Stimulated activated naive CD4-positive, alpha-beta T cell treated with Interleukin-2 at 50 U/mL for 16 hours (primary cell): ENCODE data around the gene GRID2IP.
A peak's percentile ranks its signal among the peaks of the same experiment; 100 is the strongest.

Experiments
- DNase-seq: peaks from one replicate; lab custom pipeline; 2025; lab: John Stamatoyannopoulos, UW

The GRID2IP gene

DNA sequence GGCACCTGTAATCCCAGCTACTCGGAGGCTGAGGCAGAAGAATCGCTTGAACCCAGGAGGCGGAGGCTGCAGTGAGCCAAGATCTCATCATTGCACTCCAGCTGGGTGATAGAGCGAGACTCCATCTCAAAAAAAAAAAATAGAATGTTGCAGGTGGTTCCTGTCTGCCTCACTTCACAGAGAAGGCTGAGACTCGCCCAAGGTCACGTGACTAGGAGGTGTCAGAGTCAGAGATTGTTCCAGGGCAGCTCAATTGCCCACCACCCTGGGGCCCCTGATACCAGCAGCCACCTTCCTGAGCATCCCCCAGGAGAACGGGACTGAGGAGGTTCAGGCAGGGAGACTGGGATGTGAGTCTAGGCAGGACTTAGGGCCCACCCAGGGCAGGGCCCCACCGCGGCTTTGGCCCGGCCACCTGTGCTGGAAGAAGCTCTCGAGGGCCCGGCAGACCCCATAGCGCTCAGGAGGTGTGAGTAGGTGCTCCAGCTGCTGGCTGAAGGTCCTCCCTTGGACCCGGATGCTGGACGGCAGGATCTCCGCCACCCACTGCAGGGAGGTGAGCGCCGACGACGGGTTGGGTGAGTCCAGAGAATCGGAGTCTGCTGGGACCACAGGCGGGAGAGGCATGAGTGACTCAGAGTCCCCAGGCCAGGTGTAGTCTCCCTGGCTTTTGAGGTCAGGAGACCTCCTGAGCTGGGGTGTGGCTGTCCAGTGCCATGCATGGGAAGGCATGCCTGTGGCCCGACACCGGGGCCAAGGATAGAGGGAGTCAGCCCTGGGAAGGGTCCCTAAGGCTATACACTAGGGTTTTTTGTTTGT lies 30.9 kb downstream of the GRID2IP start:
- DNase-seq = no peak

DNA sequence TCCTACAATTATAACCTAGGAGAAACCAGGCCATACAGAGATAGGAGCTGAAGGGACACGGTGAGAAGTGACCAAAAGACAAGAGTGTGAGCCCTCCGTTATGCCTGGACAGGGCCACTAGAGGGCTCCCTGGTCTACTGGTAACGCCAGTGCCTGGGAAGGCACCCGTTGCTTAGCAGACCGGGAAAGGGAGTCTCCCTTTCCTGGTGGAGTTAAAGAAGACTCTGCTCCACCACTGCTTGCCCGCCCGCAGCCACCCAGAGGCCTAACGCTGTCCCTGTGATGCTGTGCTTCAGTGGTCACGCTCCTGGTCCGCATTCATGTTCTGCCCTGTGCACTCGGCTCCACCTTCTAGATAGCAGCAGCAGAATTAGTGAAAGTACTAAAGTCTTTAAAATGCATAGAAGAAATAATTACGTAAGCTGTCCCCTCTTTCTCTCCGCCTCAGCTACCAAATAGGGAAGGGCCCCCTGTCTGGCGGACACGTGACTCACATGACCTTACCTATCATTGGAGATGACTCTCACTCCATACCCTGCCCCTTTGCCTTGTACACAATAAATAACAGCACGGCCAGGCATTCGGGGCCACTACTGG lies 34.8 kb downstream of the GRID2IP start:
- peak; percentile 45 for DNase-seq

DNA sequence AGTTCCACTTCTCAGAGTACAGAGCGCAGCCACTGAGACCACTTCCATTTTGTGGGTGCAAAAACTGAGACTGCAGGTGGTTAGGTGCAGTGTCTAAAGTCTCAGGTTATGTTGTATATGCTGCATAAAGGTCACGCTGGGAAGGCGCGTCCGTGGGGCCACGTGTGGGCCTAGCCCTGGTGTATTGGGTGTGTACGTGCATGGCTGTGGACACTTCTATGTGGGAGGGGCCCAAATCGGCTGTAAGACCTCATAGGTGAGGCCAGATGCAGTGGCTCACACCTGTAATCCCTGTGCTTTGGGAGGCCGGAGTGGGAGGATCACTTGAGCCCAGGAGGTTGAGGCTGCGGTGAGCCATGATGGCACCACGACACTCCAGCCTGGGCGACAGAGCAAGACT lies 37.7 kb downstream of the GRID2IP start:
- no peak for DNase-seq

DNA sequence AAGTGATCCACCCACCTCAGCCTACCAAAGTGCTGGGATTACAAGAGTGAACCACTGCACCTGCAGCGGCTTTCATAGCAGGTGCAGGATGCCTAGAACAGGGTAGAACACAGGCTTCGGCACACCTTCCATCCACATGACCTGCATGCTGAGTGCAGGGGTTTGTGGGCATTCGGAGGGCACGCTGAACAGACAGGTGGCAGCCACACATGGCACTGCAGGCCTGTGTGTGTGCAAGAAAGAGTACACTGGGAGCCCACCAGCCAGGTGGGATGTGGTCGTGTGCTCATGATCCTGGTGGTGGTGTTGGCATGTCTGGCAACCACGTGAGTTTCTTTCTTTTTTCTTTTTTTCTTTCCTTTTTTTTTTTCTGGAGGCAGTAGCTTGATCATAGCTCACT lies 38.4 kb downstream of the GRID2IP start:
- DNase-seq = no peak

- no peak for DNase-seq
Observed at GRCh38 chr7:6510476-6511133, 40.7 kb downstream of the GRID2IP start.

DNA sequence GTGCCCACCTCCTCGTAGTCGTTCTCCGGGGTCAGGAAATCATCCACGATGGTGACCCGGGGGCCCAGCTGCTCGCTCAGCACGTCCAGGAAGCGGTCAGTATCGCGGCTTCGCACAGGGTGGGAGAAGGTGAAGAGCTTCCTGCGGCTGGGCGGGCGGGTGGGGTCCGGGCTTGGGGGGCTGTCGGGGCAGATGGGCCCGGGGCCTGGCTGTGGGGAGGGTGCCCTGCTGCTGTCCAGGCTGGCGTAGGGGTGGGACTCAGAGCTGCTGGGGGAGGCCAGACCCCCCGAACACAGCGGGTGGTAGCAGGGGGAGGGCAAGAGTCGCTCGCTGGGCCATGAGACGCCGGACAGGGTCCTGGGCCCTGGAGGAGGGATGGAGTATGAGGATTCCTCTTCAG lies 42.3 kb downstream of the GRID2IP start:
- DNase-seq = no peak

DNA sequence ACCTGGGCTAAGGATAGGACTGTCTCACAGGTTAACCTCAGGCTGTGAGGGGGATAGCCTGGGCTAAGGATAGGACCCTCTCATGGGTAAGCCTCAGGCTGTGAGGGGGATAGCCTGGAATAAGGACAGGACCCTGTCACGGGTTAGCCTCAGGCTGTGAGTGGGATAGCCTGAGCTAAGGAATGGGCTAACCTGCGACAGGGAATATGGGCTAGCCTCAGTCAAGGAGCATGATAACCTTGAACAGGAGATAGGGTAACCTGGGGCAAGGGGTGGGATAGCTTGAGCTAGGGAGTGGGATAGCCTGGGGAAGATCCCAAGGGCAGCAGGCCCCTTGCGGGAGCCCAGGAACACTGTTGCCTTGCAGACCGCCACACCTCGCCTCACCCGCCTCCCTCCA lies 42.7 kb downstream of the GRID2IP start:
- DNase-seq = no peak

- no peak for DNase-seq
Observed at GRCh38 chr7:6507906-6508305, 43.4 kb downstream of the GRID2IP start.

- no peak for DNase-seq
Observed at GRCh38 chr7:6505685-6506559, 45.3 kb downstream of the GRID2IP start.

GRCh38 chr7:6504996-6505395 lies 46.3 kb downstream of the GRID2IP start:
- DNase-seq = no peak

GRCh38 chr7:6502886-6503285 lies 48.4 kb downstream of the GRID2IP start:
- DNase-seq = no peak

- no peak for DNase-seq
Observed at GRCh38 chr7:6501586-6502564, 49.4 kb downstream of the GRID2IP start.

DNA sequence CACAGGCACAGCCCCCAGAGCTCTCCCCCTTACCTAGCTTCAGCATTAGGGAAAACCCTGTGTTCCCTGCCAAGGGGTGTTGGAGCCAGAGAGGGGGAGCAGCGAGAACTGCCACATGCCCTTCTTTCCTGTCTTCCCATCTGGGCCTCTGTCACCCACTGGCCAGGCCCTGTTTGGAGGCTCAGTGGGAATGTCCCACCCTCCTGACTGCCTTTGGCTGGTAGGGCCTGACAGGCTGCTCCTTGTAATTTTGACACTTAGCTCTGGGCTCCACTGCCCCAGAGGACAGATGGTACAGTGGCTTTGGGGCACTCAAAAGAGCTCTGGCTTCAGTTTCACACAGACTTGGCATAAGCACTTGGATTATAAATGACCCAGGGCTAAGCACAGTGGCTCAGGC lies 50.6 kb downstream of the GRID2IP start:
- no peak for DNase-seq

DNA sequence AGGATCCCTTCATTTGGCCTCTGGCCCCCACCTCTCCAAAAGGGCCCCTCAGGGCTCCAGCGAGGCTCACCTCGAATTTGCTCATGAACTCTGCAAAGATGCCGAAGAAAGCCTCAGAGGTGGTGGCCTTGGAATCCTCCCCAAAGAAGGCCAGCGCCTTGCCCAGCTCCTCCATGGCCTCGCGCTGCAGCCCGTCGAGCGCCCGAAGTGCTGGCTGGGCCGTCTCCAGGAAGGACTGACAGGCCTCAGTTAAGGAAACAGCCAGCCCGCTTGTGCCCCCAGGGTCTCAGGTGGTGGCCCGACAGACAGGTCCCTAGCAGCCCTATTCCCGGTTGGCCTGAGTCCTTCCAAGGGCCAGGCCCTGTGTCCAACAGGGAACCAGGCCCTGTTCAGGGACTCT lies 53.3 kb downstream of the GRID2IP start:
- no peak for DNase-seq

DNA sequence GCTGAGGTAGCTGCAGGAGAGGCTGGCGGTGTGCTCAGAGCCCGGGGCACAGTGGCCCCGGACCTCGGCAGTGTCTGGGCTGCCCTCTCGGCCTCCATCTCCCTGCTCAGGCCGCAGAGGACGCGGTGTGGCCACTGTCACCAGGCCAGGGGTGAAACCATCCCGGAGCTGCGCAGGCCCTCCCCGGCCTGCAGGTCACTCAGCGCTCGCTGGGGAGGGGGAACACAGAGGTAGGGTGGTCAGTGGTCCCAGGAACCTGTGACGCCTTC lies 53.7 kb downstream of the GRID2IP start:
- no peak for DNase-seq

DNA sequence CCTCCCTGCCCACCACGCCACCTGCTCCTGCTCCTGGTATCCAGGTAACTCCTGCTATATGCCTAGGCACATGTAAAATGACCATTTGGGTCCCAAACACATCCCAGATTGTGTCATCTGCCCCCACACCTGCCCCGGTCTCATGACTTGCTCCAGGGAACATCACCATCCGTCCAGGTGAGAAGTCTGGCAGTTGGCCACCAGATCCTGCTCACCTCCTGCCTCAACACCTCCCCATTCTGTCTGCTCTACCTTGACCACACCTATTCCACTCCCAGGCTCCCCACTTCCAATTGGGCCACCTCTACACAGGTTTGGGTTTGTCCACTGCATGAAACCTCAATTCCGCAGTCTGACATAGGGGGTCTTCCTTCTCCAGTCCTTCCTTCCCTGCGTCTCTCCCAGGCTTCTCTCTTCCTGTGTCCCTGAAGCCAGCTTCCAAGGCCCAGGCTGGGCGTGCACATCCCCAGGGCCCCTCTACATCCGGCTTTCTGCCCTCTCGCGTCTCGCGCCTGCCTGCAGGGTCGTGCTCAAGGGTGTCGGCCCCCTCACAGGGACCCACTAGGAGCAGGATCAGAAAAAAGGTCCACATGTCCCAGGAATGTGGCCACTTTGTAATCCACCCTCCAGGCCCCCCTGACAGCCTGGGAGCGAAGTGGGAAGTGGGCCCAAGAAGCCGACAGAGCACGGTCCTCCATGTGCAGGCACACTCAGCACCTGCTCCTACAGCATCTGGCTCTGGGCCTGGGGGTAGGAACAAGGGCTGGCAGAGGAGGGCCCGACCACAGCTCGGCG lies 54.2 kb downstream of the GRID2IP start:
- DNase-seq = no peak

GRCh38 chr7:6495597-6496262 lies 55.5 kb downstream of the GRID2IP start:
- DNase-seq = no peak

GRCh38 chr7:6494365-6494764 lies 56.9 kb downstream of the GRID2IP start:
- DNase-seq = no peak

GRCh38 chr7:6491194-6491593 lies 60.1 kb downstream of the GRID2IP start:
- no peak for DNase-seq

GRCh38 chr7:6489612-6490011 lies 61.6 kb downstream of the GRID2IP start:
- no peak for DNase-seq
